ENCODE results near the gene HOXD11. TPM values are rescaled to one million over a fixed set of nuclear protein-coding genes. Genes with fewer than 3 reads are reported as not detected.

Gene HOXD11
- total RNA-seq, 1 donor = not detected

GRCh38 chr2:176112375-176113302 is 5.6 kb downstream of the HOXD11 start:
- DNase-seq (ENCODE audit: insufficient read length, low spot score, missing footprints) = peak; percentile 64
- no peaks in the 10 kb centered on the region for H3K4me1 ChIP-seq (ENCODE audit: insufficient read depth, low read length)
- H4K20me1 ChIP-seq (ENCODE audit: insufficient read depth, low read length) = no peaks in the 10 kb centered on the region
- H3K27me3 ChIP-seq (ENCODE audit: insufficient read depth, low read length) = peaks cover 94% of the 10 kb centered on the region
- no peak for TF ChIP-seq CTCF (IDR thresholded peaks at IDR 0.05; ENCODE audit: extremely low read depth, low read depth, low read length)
- H3K9me3 ChIP-seq (ENCODE audit: low read depth, low read length) = no peaks in the 10 kb centered on the region
- no peaks in the 10 kb centered on the region for H3K79me2 ChIP-seq (ENCODE audit: insufficient read depth, low read length)
- no peaks in the 10 kb centered on the region for H3K36me3 ChIP-seq (ENCODE audit: insufficient read depth, low read length)
- H2AFZ ChIP-seq (ENCODE audit: low read length) = no peak overlapping the region
- no peak overlapping the region for H3K4me2 ChIP-seq (ENCODE audit: insufficient read depth, low read length)
- H3K27ac ChIP-seq (ENCODE audit: low read depth, low read length) = no peak overlapping the region
- H3K4me3 ChIP-seq (ENCODE audit: insufficient read depth, low read length) = no peak overlapping the region

DNA sequence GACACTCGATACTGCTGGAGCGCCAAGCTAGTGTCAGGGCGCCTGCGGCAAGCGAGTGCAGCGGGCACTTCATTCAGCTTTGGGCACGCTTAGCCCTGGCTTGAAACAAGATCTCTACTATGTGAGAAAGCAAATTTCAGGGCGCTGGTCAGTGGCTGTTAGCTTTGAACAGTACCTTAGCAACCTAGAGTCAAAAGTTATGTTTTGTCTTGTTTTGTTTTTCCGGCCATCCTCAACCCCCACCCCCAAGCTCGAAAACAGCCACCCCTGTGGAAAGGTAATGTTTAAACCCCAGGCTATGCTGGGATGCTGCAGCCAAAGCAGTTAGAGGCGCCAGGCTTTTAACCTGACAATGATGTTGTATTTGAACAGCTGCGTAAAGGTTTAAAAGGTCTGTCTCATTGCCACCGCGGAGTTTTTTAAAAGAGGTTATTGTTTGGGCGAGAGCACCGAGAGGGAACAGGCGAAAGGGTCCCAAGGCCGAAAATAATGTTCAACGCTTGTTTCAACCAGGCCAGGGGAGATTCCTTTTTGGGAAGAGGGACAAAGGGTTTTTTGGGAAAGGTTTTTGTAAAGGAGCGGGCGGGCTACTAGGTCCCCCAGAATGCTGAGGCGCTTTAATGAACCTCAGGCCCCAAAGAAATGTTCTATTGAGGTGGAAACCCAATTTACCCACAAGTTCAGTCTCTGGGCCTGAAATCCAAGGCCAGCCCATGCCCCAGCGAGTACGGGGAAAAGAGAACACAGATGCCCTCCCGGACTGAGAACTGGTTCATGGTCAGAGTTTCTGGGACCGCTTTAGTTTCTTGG is 7.2 kb downstream of the HOXD11 start:
- Histone ChIP-seq H4K20me1 (ENCODE audit: insufficient read depth, low read length) (no peaks in the 10 kb centered on the region), H3K27me3 (ENCODE audit: insufficient read depth, low read length) (peaks cover 98% of the 10 kb centered on the region), H3K4me2 (ENCODE audit: insufficient read depth, low read length) (no peak overlapping the region), H3K4me3 (ENCODE audit: insufficient read depth, low read length) (no peak overlapping the region), H3K9me3 (ENCODE audit: low read depth, low read length) (no peaks in the 10 kb centered on the region), H3K4me1 (ENCODE audit: insufficient read depth, low read length) (no peaks in the 10 kb centered on the region), H3K79me2 (ENCODE audit: insufficient read depth, low read length) (no peaks in the 10 kb centered on the region), H3K27ac (ENCODE audit: low read depth, low read length) (no peak overlapping the region), H3K36me3 (ENCODE audit: insufficient read depth, low read length) (no peaks in the 10 kb centered on the region), H2AFZ (ENCODE audit: low read length) (no peak overlapping the region)
- peak; percentile 59 for DNase-seq (ENCODE audit: insufficient read length, low spot score, missing footprints)
- no peak for TF ChIP-seq CTCF (IDR thresholded peaks at IDR 0.05; ENCODE audit: extremely low read depth, low read depth, low read length)

- DNase-seq (ENCODE audit: insufficient read length, low spot score, missing footprints) = peak; percentile 71
- Histone ChIP-seq H4K20me1 (ENCODE audit: insufficient read depth, low read length) (no peaks in the 10 kb centered on the region), H3K4me3 (ENCODE audit: insufficient read depth, low read length) (no peak overlapping the region), H3K9me3 (ENCODE audit: low read depth, low read length) (no peaks in the 10 kb centered on the region), H3K4me2 (ENCODE audit: insufficient read depth, low read length) (no peak overlapping the region), H3K4me1 (ENCODE audit: insufficient read depth, low read length) (no peaks in the 10 kb centered on the region), H2AFZ (ENCODE audit: low read length) (no peak overlapping the region), H3K27ac (ENCODE audit: low read depth, low read length) (no peak overlapping the region), H3K27me3 (ENCODE audit: insufficient read depth, low read length) (peaks cover 98% of the 10 kb centered on the region), H3K36me3 (ENCODE audit: insufficient read depth, low read length) (no peaks in the 10 kb centered on the region), H3K79me2 (ENCODE audit: insufficient read depth, low read length) (no peaks in the 10 kb centered on the region)
- TF ChIP-seq CTCF (IDR thresholded peaks at IDR 0.05; ENCODE audit: extremely low read depth, low read depth, low read length) = no peak
Observed at GRCh38 chr2:176114930-176115625, 8.0 kb downstream of the HOXD11 start.
